MG63 (cell line): ENCODE data around the gene CTTN. TPM values are rescaled to one million over a fixed set of nuclear protein-coding genes. Genes with fewer than 3 reads are reported as not detected.

Experiments
- DNase-seq: peaks from one replicate; pipeline ENCODE4 v3.0.0-alpha.2; 2020
- H3K27me3 ChIP-seq: fragments of 250-450 bp; sonication (Bioruptor Pico); 2 replicates; pipeline ENCODE4 v1.5.1; 2020; ENCODE audit warnings: mild to moderate bottlenecking, moderate library complexity
- H3K36me3 ChIP-seq: fragments of 250-450 bp; sonication (Bioruptor Pico); 2 replicates; pipeline ENCODE4 v1.5.1; 2020; ENCODE audit warnings: mild to moderate bottlenecking, moderate library complexity
- H3K4me3 ChIP-seq: fragments of 250-450 bp; sonication (Bioruptor Pico); 2 replicates; pipeline ENCODE4 v1.5.1; 2020; ENCODE audit warnings: mild to moderate bottlenecking, moderate library complexity
- H3K9me3 ChIP-seq: fragments of 250-450 bp; sonication (Bioruptor Pico); 2 replicates; pipeline ENCODE4 v1.5.1; 2020; ENCODE audit warnings: mild to moderate bottlenecking, moderate library complexity
- total RNA-seq: library from RNA; depleted of rRNA; stranded (reverse); fragments of >200 nt; shearing (Covaris generic); gene quantifications from 2 replicates; pipeline ENCODE4 v1.2.3, GENCODE V29; 2014; ENCODE audit warnings: low replicate concordance; rRNA removed

CTTN gene
- 153 and 159 TPM in 2 replicates for total RNA-seq

DNA sequence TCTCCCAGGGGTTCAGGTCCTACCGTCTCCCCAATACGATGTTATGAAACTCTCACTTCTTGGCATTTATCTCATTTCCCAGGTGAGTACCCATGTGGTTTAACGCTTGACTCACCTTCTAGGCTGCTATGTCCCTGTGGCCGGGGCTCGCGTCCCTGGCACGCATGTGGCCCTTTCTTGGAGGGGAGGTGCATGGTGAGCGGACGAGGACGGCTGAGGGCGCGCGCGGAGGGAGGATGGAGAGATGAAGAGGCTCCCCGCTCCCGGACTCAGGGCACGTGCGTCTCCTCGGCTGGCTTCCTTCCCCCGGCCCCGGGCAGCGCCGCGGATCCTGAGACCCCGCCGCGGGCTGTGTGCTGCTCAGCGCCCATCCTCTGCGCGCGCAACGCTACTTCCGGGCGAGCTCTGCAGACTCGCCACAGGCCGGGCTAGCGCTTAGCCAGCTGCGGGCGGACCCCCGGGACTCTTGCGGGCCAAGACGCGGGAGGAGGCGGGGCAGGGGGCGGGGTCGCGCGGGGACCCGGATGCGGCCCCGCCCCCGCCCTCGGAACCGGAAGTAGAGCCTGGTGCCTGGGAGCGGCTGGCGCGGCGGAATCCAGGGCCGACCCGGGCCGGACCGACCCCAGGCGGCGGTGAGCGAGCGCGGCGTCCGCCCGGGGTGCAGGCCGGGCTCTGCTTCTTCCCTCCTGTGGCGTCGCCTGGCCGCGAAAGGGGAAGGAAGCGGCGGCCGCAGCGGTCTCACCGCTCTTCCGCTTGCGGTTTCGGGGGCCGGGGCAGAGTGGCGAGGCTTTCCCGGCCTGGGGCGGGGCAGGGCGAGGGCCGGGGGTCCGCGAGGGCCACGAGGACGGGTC is at the start of gene CTTN:
CTTN (plus strand) TSS at position 547 of the 851 bp plus-strand sequence. CDS start 8,769 bp downstream, outside the sequence.
- peak within 1 kb of the TSS; percentile 85 for H3K4me3 ChIP-seq
- H3K9me3 ChIP-seq, result no peaks in the 10 kb centered on the region
- H3K27me3 ChIP-seq, result no peaks in the 10 kb centered on the region
- H3K36me3 ChIP-seq, result peaks cover 22% of the 10 kb centered on the region
- DNase-seq, result peak; percentile 91

DNA sequence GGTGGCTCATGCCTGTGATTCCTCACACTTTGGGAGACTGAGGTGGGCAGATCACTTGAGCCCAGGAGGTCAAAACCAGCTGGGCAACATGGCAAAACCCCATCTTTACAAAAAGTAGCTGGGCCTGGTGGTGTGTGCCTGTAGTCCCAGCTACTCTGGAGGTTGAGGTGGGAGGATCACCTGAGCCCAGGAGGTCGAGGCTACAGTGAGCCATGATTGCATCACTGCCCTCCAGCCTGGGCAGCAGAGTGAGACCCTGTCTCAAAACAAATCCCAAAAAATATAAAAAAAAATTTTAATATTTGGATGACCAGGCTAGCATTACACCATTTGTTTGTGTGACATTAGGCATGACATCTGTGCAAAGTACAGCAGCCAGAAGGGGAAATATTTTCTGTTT is 49.7 kb upstream of the CTTN start:
- no peaks in the 10 kb centered on the region for H3K27me3 ChIP-seq
- DNase-seq, result no peak
- no peaks in the 10 kb centered on the region for H3K9me3 ChIP-seq
- peaks cover 39% of the 10 kb centered on the region for H3K36me3 ChIP-seq
- H3K4me3 ChIP-seq, result no peak overlapping the region

DNA sequence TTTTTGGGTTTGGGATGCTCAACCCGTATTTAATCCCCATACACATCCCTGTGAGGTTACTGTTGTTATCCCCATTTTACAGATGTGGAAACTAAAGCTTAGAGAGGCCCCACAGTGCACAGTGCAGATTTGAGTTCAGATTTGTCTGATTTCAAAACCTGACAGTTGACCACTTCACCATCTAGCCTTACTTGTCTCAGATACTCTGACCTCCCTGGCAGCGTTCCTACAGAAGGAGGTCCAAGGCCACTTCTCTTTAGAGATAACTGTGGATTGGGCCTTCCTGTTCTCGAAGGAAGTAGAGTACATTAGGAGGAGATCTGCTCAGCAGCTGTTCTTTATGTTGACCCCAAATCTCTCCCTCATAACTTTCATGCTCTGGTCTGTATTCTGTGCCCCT is 46.7 kb upstream of the CTTN start:
- peaks cover 47% of the 10 kb centered on the region for H3K36me3 ChIP-seq
- no peak for DNase-seq
- H3K4me3 ChIP-seq, result no peak overlapping the region
- no peaks in the 10 kb centered on the region for H3K9me3 ChIP-seq
- no peaks in the 10 kb centered on the region for H3K27me3 ChIP-seq

DNA sequence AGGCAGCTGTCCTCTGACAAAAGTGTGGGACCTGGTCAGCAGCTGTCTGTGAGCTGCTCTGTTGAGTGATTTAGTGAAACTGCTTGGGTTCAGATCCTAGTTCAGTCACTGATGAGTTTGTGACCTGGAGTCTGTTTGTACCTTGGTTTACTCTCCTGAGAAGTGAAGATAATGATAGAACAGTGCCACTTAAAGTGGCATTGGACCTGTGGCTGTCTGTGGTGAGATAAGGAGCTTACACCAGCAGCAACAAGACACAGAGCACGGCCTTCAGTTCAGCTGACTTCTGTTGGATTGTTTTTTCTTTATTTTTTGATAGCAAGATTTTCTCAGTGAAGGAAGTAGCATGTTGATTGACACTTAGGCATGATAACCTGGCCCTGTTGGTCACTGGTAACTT is 46.2 kb upstream of the CTTN start:
- Histone ChIP-seq H3K27me3 (no peaks in the 10 kb centered on the region), H3K4me3 (no peak overlapping the region), H3K9me3 (no peaks in the 10 kb centered on the region), H3K36me3 (peaks cover 49% of the 10 kb centered on the region)
- DNase-seq, result no peak

DNA sequence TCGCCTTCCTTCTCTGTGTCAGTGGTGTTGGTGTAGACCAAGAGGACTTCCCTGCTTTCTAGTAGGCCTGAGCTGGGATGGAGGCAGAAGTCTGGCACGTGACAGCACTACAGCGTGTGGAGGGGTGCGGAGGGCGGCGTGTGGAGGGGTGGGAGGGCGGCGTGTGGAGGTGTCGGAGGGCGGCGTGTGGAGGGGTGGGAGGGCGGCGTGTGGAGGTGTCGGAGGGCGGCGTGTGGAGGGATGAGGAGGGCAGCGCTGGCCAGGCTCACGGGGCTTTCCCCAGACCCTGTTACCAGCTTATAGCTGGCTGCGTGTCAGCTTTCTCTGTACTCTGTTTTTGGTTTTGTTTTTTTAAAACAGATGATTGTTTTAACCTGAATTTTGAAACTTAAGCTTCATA is 45.7 kb upstream of the CTTN start:
- DNase-seq, result no peak
- no peaks in the 10 kb centered on the region for H3K9me3 ChIP-seq
- H3K4me3 ChIP-seq, result no peak overlapping the region
- peaks cover 53% of the 10 kb centered on the region for H3K36me3 ChIP-seq
- no peaks in the 10 kb centered on the region for H3K27me3 ChIP-seq

DNA sequence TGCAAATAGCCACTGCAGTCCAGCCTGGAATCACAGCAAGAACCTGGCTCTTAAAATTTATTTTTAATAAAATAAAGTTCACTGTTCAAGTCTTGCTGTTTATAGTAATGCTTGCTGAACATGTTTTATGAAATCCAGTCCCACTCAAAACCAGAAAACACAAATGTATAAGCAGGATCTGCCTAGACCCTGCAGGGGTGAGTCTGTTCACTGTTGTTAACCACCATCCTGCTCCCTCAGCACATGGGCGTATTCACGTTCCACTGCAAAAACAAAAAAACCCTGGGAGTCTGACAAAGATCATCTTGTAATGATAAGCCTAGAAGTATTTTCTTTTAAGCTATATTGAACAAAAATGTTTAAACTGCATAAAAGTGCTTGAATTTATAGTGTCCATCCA is 45.0 kb upstream of the CTTN start:
- Histone ChIP-seq H3K4me3 (no peak overlapping the region), H3K36me3 (peaks cover 54% of the 10 kb centered on the region), H3K27me3 (no peaks in the 10 kb centered on the region), H3K9me3 (no peaks in the 10 kb centered on the region)
- no peak for DNase-seq

DNA sequence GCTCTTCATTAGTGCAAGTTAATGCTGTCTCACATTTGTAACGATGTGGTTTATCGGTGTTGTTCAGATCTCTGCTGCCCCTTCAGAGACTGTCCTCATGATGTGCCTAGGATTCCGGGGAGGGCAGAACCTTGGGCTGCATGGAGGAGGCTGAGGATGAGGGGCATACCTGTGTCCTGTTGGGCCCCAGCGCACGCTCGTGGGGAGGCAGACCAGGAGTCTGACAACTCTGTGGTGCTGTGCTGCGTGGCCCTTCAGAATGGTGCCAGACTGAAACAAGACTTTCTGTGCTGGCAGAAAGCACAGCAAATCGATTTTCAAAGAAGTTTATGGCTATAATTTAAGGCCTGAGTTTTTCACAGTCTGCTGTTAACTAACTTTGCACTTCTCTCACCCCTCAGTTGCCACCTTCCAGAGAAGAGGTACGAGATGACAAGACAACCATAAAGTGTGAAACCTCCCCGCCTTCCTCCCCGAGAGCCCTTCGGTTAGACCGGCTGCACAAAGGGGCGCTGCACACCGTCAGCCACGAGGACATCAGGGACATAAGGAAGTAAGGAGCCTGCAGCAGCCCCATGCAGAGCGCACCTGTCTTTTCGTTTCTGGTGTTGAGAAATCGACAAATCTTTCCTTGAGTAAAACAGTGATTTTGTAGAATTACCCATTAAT is 44.3 kb upstream of the CTTN start:
- DNase-seq, result no peak
- H3K36me3 ChIP-seq, result peaks cover 53% of the 10 kb centered on the region
- H3K27me3 ChIP-seq, result no peaks in the 10 kb centered on the region

DNA sequence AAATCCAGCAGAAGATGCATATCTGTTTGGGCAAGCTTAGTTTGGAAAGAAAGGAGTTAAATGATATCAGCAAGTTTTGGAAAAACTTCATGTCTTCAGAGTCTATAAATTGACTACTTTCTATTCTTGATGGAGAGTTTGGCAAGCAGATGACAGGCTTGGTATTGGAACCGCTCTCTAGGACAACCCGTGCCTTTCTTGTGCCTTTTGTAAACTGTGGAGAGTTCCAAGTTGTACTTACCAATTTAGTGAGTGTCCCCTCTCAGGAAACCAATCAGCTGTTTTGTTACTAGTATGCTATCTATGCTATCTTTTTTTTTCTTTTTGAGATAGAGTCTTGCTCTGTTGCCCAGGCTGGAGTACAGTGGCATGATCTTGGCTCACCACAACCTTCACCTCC is 43.7 kb upstream of the CTTN start:
- Histone ChIP-seq H3K36me3 (peaks cover 56% of the 10 kb centered on the region), H3K9me3 (no peaks in the 10 kb centered on the region), H3K4me3 (no peak overlapping the region), H3K27me3 (no peaks in the 10 kb centered on the region)
- no peak for DNase-seq

More for the DNA sequence above, 44.3 kb upstream of the CTTN start:
- no peak overlapping the region for H3K4me3 ChIP-seq
- no peaks in the 10 kb centered on the region for H3K9me3 ChIP-seq

DNA sequence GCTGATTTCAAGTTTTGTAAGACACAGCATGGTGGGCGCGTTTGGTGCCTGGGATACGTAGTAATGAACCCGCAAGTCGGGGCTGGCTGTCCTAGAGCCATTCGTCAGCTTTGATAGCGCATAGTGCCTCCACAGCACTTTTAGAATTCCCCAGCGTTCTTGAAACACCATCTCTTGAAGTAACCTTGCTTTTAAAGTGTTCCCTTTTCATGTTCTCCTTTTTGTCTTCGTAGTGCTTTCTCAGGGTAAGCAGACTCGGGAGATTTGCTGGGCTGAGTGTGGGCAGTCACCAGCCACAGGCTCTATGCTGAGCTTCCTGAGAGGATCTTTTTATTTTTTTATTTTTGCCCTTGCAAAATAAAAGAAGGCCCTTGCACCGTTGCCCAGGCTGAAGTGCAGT is 39.6 kb upstream of the CTTN start:
- DNase-seq, result no peak
- Histone ChIP-seq H3K4me3 (no peak overlapping the region), H3K9me3 (no peaks in the 10 kb centered on the region), H3K36me3 (peaks cover 65% of the 10 kb centered on the region), H3K27me3 (no peaks in the 10 kb centered on the region)

DNA sequence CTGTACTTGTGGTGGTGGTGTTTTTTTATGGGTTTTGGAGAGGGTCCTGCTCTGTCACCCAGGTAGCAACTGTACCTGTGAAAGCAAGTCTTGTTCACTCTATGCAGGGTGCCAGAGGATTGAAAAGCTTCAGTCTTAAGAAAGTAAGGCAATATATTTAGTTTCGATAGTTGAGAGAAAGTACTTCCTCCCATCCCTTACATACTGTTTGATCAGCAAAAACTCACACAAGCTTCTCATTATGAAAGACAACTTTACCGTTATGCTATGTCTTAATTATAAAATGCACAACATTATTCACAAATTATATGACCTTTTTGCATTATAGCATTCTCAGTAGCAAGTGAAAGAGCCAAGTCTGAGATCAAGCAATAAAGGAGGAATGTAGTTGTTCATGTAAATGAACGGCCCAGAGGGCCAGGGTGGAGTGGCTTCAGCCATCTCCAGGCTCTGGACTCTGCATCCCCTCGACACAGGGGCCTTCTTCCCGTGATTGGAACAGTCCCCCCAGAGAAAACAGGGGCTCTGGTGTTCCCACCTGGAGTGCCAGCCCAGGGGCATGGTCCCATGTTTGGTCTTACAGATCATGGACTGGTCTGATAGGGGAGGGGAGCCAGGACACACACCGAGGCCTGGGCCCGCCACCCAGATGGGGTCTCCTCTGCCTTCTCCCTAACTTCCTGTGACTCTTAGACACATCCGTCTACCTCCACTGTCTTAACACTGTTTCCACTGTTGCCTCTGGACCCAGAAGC is 38.7 kb upstream of the CTTN start:
- Histone ChIP-seq H3K4me3 (no peak overlapping the region), H3K9me3 (no peaks in the 10 kb centered on the region), H3K36me3 (peaks cover 68% of the 10 kb centered on the region), H3K27me3 (no peaks in the 10 kb centered on the region)
- no peak for DNase-seq

DNA sequence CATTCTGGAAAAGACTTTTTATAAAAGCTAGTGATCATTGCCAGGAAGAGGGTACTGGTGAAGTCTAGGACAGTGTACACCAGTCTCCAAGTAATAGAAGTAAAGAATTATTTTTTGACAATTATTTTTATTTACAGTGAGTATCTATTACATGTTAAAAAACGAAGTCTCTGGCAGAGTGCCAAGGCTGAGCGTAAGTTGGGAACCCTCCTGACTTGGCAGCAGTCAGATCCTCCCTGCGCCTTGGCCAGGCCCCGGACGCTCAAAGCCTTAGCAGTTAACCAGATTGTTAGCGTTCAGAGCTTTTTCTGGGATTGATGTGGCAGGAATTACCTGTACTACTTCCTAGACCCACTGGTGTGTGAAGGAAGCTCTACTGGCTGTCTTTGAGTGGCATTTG is 38.1 kb upstream of the CTTN start:
- no peak for DNase-seq
- Histone ChIP-seq H3K27me3 (no peaks in the 10 kb centered on the region), H3K36me3 (peaks cover 69% of the 10 kb centered on the region), H3K9me3 (no peaks in the 10 kb centered on the region), H3K4me3 (no peak overlapping the region)

DNA sequence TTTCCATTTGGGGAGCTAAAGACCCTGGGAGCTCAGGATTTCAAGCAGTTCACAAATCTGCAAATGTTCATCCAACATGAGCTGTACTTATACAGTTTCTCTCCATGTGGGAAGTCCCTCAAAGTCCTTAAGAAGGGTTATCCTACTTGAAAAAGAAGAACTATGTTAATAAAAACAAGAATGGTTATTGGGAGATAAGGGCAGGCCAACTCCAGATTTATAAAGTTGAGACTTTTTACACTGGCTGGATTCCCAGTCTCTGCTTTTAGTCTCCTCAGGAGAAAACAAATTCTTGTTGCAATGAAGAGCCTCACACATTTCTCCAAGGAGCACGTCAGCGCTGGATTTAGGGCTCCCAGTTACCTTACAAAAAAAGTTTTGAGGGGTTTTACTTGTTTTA is 34.2 kb upstream of the CTTN start:
- peaks cover 67% of the 10 kb centered on the region for H3K36me3 ChIP-seq
- no peak for DNase-seq
- H3K9me3 ChIP-seq, result no peaks in the 10 kb centered on the region
- no peaks in the 10 kb centered on the region for H3K27me3 ChIP-seq
- no peak overlapping the region for H3K4me3 ChIP-seq

DNA sequence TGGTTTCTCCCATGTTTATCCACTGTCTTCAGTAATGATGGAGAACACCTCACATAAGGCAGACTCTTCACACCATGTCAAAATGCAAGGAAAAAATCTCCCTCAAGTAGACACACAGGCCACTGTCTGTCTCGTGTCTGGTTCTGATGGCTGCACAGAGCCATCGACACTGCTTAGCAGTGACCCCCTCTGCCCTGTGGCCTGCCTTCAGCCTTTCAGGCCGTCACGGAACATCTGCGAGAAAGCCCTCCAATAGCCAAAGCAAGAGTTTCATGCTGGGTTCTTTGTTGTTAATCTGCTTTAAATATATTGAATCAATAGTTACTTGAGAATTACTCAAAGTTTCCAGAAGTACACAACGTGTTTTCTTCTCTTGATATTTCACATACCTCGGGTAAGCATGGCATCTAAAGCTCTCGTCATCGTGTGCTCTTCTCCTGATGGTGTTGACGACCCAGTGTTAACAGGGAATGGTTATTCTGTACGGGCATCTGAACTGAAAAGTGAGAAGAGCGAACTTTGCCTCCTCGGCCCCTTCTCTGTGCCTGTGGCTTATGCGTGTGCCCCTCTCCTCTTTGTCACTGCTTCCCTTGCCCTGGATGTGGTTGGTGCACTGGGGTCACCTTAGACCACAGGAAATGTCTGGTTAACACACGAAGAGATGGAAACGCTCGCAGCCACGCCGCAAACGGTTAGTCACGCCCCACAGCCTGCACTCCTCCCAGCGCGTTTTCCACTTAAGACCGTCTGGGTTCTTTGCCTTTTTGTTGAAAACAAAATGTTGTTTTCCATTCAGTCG is 33.4 kb upstream of the CTTN start:
- no peaks in the 10 kb centered on the region for H3K9me3 ChIP-seq
- DNase-seq, result no peak
- no peak overlapping the region for H3K4me3 ChIP-seq
- no peaks in the 10 kb centered on the region for H3K27me3 ChIP-seq
- H3K36me3 ChIP-seq, result peaks cover 63% of the 10 kb centered on the region

DNA sequence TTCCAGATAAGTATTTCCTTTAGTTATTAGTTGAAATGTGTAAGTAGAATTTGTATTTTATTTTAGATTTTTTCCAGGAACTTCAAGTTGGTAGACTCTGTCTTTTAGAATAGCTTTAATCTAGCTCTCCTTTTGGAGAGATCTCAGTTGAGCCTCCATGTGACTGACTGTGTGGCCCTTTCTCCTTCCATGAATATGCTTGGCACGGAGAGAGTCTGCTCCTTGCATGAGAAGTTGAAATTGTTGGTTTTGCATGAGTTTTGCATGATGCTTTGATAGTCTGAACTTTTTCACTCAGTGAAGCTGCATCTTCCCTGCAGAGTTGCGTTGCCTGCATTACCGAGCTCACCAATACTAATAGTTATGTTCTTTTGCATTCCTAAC is 32.8 kb upstream of the CTTN start:
- no peak overlapping the region for H3K4me3 ChIP-seq

DNA sequence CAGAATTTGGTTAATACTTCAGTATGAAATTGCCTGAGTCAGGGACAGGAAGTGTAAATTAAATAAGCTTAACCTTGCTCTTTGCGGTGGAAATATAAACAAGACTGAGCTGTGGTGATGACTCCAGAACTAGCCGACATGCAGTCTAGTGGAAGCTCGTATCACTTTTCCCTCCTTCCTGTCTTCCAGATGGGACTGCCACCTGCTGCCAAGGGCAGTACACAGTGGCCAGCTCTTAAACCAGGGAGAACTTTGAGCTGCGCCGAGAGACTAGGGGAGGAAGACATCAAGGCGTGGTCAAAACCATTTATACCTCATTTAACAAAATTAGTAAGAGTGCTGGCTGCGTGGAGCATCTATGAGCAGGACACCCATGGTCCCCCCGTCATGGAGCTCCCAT is 31.3 kb upstream of the CTTN start:
- H3K27me3 ChIP-seq, result no peaks in the 10 kb centered on the region
- no peaks in the 10 kb centered on the region for H3K9me3 ChIP-seq
- no peak overlapping the region for H3K4me3 ChIP-seq
- H3K36me3 ChIP-seq, result peaks cover 56% of the 10 kb centered on the region
- peak; percentile 31 for DNase-seq

More for the DNA sequence above, 32.8 kb upstream of the CTTN start:
- Histone ChIP-seq H3K27me3 (no peaks in the 10 kb centered on the region), H3K9me3 (no peaks in the 10 kb centered on the region), H3K36me3 (peaks cover 58% of the 10 kb centered on the region)
- DNase-seq, result no peak

DNA sequence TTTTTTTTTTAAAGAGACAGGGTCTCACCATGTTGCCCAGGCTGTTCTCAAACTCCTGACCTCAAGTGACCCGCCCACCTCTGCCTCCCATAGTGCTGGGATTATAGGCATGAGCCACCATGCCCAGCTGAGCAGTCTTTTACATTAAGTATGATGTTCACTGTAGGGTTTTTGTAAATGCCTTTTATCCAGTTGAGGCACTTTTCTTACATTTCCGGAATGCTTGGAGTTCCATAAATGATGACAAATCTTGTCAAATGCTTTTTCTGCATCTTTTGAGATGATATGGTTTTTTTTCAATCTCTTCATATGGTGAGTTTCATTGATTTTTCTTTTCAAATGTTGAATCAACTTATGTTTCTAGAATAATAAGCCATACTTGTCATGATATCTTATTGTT is 29.4 kb upstream of the CTTN start:
- no peaks in the 10 kb centered on the region for H3K9me3 ChIP-seq
- H3K4me3 ChIP-seq, result no peak overlapping the region
- no peak for DNase-seq
- H3K27me3 ChIP-seq, result no peaks in the 10 kb centered on the region
- peaks cover 58% of the 10 kb centered on the region for H3K36me3 ChIP-seq
